NCI-H2196 treated with DMSO at 0.1 percent for 48 hours (cell line): ENCODE data around the gene ANKRD13C.

Experiments used
- DNase-seq: peaks from one replicate; lab custom pipeline; 2025; ENCODE audit not compliant: unreplicated experiment; lab: John Stamatoyannopoulos, UW

ANKRD13C gene

DNA sequence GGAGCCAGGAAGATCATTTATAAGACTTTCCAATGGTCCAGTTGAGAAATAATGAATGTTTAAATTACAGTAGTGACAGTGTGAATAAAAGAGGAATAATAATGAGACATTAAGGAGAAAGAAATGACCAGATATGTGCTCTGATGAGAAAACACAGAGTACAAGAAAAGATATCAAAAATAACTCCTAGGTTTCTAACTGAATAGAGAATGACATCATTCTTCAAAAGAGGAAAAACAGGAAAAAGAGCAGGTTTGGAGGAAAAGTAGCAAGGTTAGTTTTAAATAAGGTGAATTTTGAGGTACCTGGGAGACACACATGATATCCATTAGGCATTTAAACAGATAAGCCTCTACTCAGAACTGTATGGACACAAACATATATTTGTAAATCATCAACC lies 55.0 kb downstream of the ANKRD13C start:
- no peak for DNase-seq

DNA sequence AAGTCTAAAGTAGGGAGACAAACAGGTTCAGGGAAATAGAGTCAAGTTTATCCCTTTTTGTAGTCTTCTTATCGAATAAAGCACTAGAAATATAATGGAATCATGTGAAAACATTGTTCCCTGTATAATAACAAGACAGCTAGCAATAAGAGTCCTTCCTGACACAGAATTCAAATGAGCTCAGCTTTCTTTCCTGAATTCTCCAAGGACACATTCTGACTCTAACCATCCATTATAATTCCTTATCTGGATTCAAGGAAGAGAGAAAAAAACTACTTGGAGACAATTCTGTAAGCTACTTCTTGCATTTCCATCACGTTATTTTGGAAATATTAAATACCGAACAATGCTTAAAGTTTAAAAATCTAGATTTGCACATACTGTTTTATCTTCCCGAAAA lies 58.8 kb downstream of the ANKRD13C start:
- DNase-seq: no peak

DNA sequence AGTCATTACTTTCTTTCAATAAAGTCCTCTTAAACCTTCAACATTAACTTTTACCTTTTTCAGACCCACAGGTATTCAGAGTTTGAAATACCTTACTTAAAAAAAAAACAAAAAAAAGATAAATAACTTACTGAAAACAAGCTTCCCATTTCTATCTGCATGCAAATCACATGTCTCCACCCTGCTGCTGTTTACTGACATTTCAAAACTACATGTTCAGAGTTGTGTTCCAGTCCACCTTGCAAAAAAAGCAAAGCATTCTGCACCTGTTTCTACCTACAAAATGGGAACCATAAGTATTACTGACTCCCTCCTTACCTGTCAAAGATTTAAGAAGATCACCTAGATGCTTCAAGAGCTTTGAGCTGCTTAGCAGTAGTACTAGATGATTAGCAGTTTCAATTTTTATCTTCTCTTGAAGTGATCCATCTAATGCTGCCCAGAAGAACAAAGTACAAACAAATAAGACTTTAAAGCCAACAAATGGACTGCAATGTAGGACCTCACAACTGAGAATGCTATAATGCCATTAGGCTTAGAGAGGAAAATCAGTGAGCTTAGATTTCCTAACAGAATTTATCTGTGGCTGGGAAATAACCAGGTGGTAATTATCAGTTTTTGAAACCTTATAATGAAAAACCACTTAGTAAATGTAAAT lies 61.2 kb downstream of the ANKRD13C start:
- DNase-seq: no peak

DNA sequence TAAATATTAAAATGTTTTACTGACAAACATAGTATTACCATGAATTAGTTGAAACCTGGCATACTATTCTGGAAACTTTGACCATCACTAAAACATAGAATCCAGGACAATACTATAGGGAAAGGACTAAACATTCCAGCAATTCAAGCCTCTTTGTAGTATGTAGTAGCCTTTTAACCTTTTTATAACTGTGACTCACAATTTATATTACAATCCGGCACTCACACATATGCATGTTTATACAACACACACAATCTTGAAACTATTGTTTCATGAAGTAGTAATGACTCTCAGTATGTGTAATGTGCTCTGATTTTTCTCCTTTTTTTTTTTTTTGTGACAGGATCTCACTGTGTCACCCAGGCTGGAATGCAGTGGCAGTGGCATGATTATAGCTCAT lies 64.3 kb downstream of the ANKRD13C start:
- DNase-seq: no peak

DNA sequence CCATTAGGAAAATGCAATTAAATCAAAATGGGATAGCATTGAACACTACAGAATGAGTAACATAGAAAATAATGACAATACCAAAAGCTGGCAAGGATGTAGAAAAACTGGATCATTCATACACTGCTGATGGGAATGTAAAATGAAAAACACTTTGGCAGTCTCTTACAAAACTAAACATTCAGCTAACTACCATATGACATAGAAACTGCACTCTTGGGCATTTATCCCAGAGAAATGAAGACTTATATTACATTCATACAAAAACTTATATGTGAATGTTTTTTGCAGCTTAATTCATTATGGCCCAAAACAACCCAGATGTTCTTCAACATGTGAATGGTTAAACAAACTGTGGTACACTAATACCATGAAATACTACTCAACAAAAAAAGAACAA lies 66.4 kb downstream of the ANKRD13C start:
- no peak for DNase-seq

DNA sequence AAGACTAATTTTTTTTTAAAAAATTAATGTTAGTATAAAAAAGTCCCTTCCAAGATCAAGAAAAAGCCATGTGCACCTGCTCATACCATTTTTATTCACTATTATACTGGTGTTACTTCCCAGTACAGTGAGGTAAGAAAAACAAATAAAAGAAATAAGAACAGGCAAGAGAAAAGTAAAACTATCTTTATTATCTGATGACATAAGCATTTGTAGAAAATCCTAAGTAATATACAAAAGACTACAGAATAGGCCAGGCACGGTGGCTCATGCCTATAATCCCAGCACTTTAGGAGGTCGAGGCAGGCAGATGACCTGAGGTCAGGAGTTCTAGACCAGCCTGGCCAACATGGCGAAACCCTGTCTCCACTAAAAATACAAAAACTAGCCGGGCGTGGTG lies 68.1 kb downstream of the ANKRD13C start:
- no peak for DNase-seq

DNA sequence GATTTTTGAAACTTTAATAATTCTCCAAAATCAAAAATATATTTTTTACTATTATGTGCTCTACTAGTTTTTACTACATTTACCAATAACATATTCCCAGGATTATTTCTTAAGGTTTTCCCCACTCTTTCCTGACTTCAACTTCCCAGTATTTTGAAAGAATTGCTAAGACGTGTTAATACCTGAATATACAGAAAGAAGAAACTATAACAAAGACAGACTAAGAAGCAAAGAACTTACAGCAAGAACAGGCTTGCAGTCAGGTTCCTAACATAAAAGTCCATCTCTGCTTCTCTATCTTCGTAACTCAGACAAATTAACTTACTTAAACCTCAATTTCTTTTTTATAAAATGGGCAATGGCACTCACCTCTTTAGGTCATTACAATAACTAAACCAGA lies 70.2 kb downstream of the ANKRD13C start:
- no peak for DNase-seq

DNA sequence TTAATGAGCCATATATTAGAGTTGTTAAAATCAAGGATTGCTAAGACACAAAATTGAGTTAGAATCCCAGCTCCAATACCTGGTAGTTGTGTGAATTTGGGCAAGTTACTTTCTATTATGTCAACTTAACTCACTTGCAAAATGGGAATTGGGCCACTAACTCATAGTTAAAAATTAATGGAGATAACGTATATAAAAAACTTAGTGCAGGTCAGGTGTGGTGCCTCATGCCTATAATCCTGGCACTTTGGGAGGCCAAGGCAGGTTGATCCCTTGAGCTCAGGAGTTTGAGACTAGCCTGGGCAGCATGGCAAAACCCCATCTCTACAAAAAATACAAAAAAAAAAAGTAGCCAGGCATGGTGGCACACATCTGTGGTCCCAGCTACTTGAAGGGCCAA lies 75.8 kb downstream of the ANKRD13C start:
- no peak for DNase-seq

DNA sequence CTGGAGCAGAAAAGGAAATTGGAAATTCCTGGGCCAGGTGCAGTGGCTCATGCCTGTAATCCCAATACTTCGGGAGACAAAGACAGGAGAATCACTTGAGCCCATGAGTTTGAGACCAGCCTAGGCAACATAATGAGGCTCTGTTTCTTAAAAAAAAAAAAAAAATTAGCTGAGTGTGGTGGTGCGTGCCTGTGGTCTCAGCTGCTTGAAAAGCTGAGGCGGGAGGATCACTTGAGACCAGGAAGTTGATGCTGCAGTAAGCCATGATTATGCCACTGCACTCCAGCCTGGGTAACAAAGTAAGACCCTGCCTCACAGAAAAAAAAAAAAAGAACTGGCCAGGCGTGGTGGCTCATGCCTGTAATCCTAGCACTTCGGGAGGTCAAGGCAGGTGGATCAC lies 76.6 kb downstream of the ANKRD13C start:
- no peak for DNase-seq

DNA sequence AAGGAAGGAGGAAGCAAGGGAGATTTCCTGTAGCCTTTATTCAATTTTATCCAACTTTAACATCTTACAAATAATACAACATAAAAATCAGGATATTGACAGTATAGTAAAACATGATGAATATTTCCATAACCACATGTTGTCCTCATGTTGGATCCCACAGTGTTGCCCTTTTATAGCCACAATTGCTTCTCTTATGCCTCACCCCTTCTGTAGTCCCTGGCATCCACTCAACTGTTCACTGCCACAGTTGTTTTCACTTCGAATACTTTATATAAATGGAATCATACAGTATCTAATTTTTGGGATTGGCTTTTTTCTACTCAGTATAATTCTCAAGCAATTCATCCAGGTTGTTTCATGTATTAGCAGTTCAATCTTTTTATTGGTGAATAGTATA lies 88.6 kb downstream of the ANKRD13C start:
- no peak for DNase-seq

DNA sequence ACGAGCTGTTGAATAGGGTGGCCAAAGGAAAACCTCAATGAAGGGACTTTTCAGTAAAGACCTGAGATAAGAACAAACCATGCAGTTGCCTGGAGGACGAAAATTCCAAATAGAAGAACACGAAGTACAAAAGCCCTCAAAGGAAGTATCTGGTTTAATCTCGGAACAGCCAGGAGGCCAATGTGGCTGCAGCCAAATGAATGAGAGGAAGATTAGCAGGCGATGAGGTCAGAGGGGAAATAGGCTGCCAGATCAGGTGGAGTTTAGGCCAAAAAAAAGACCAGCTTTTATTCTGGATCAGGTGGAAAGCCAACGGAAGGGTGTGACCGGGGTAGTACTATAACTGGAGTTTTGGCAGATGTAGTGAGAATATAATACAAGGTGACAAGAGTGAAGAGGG lies 89.7 kb downstream of the ANKRD13C start:
- DNase-seq: no peak

DNA sequence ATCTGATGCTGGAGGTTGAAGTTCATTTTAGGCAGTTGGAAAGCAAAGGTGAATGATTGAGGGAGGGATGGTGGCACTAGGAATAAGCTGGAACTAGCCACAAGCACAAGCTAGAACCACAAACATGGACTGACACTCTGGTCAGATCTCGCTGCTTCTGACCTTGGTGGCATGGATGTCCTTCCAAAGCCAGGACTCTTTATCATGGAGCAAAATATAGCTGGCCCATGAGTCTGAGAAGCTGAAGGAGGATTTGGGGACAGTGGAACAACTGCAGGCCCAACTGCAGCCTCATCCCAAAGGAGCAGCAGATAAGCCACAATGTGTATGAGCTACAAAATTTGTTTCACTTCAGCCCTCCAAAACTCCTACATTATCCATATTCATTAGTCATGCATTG lies 97.9 kb downstream of the ANKRD13C start:
- DNase-seq: no peak

DNA sequence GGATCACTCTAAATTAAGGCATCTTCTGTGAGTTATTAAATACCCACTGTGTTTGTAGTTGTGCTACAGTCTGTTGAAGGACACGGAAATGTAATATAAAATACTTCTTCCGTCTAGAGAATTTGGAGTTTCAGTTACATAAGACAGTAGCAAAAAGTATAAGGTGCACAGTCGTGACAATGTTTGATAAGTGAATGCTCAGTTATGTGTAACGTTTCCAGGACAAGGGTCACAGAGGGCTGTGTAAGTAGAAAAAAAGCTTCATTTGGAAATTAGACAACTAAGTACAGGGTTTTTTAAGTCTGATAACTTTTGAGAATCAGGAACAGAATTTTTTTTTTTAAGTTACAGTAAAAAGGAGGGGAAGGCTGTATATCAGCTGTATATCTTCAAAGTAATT lies 105.8 kb downstream of the ANKRD13C start:
- no peak for DNase-seq

DNA sequence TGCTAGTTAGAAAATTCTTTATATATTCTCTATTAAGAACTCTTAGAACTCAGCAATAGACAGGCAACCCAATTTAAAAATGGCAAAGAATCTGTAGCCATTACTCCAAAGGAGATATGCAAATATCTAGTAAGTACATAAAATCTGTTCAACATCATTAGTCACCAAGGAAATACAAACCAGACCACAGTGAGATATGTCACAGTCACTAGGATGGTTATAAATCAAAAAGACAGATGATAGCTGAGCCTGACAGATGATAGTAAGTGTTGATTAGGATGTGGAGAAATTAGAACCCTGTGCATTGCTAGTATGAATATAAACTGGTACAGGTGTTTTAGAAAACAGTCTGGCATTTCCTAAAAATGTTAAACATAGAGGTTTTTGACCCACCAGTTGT lies 106.8 kb downstream of the ANKRD13C start:
- no peak for DNase-seq

DNA sequence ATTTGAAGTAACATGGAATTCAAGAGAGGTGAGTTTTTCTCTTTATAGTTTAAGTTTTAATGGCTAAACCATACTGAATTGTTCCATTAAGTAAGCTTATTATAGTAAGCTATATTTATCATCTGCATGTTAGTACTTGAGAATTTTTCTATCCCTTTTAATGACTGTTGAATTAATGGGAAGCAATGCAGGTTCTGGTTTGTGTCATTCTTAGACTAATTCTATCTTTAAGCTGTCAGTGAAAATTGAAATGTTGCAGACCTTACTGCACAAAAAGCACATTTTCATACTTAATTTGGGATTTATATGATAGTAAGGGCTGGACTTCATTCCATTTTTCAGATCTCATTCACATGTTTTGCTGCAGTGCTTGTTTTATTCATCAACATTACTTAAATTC lies 107.4 kb downstream of the ANKRD13C start:
- no peak for DNase-seq

DNA sequence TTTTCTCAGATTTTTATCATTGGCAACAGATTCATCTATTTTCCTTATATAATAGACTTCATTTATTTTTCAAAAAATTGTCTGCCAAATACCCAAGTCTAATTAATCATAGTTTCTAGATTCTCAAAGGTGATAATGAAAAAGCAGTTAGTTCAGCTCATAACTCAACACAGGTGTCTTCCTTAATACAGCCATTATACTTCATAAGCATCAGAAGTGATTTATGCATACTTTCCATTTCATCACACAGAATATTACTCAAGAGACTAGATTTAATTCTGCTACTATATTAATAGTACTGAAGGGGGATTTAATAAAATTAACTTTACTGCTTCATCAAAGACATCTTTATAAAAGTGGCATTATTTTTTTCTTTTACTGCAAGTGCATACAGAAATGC lies 114.6 kb downstream of the ANKRD13C start:
- no peak for DNase-seq

DNA sequence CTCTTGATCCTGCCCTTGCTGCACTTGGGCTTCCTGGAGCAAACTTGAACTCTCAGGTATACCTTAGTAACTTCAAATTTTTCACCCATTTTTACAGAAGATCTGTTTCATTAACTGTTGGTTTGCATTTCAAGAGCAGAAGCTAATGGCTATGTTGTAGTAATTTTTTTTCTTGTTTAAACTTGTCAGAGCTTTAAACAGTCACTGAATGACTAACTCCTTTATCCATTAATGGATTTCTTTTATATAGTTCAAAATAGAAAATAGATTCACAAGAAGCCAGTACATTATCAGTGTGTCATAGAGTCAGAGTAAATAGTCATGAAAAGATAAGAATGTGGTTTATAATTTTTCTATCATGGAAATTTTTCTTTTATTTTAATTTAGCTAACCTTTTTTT lies 119.8 kb downstream of the ANKRD13C start:
- no peak for DNase-seq

DNA sequence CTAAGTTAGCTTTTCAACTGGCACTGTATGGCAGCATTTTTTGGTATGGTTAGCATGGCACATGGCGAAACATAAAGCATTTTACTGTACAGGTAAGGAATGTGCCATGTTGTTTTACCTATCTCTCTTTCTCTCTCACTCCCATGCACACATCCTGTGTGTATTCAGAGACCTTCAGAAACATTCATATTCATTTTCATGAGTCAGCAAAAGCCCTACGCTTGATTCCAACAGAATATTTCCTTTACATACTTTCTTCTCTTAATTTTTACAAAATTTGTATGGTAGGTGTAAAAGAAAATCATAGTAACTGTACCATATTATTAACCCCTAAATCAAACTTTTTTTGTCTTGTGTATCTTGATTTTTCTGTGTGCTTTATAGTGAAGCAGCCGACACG lies 123.0 kb downstream of the ANKRD13C start:
- no peak for DNase-seq

DNA sequence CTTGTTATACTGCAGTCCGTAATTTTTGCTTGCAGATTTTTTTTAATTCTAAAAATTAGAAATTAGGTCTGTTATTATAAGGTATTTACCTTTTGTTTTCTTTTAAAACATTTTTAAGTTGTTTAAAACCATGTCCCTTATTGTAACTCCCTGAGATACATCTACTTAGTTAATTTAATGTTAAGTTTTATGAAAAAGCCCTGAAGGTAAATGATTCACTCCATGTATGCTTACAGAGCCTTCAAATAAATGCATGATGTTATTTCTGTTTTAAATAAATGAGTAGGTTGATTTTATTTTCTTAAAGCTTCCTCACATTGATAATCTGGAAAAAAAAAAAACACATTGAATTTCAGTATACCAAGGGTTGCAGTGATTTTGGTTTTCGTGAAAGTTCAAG lies 125.9 kb downstream of the ANKRD13C start:
- no peak for DNase-seq

DNA sequence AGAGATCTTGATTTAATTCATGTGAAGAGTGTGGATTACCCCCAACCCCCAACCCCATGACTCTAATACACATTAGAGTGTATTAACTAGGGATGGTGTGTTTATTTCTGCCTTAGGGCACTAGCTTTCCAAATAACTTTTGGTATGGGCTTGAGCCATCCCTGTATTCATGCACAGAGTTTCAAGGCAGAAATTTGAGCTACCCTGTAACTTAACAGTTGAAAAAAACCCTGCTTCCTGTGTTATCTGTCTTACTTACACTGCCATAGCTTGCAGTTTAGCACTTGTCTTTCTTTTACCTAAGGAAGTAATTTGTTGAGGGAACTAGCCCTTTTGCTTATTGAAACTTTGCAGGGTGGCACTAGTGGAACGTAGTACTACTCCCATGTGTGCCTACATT lies 127.1 kb downstream of the ANKRD13C start:
- no peak for DNase-seq

DNA sequence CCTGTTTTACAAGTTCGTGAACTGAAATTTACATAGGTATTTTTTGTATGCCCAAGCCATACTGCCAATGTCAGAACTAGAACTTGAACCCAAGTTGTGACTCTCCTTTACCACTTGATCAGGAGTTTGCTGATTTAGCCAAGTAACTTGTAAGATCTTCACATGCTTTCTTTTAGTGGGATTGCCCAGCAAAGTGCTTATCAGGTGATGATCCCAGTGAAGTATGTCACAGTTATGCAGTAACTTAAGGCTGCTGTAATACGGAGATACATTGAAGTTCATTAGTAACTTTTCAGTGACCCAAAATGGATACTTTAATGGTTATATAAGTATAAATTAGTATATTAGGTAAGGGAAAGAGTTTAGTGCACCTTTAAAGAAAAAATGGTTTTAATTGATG lies 129.6 kb downstream of the ANKRD13C start:
- no peak for DNase-seq

DNA sequence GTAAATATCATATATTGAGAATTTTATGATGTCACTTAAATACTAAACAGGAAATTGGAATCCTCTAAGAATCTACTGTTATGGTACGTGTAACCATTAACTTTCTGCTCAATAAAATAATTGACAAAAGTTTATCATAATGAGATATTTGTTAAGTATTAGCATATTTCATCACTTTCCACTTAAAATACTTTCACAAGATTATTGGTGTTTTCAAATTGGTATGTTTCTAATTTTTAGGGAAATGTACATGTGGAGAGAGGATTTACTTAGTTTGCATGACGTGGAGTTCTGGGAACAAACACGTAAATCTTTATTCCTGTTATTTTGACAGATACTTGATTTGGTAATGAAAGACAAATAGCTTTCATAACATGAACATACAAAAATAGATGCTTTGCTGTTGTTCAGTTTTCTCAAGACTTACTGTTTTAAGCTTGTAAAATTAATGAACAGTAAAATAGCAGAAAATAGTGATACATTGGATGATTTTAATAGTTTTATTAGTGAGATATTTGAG lies 131.7 kb downstream of the ANKRD13C start:
- no peak for DNase-seq
